Left cardiac atrium (tissue), 4 donors: ENCODE measurements around the gene C14orf119. TPM values are rescaled to one million over a fixed set of nuclear protein-coding genes. Genes with fewer than 3 reads are reported as not detected.

Experiments
- ATAC-seq, 2 donors: fragments of 200-7000 bp; cut with Tn5 transposase; one replicate each; pipeline ENCODE4 v1.9.1; 2020; ENCODE audit warnings: mild to moderate bottlenecking in 2 of 2, moderate library complexity in 2 of 2
- DNase-seq: peaks from one replicate; pipeline ENCODE4 v3.0.0-alpha.2; 2020
- intact Hi-C, 2 donors: fragments of 100-400 bp; cut with DNase I; formaldehyde crosslinking; loops; one replicate each; pipeline versions ENCODE4 v1.14.1 to v1.15.1; 2022 to 2023
- total RNA-seq, 2 donors: library from RNA; stranded (reverse); fragmentation: NEBNext Ultra II Directional; extraction: Animal tissue kit (Norgen Biotek cat#: 25700); gene quantifications; one replicate each; pipeline ENCODE4 v1.2.1, GENCODE V29; 2021
- donor health status: DM: no; HTN: yes; CAD: no.
- donor health status: DM: no; HTN: yes; CAD: no; lungs with severe emphysema.
- donor health status: DM: yes; HTN: yes; CAD: no.
- donor health status: Dilated cardiomyopathy.

The C14orf119 gene
- total RNA-seq, 2 donors from 2014 or later, result 30.8 to 37.9 TPM

DNA sequence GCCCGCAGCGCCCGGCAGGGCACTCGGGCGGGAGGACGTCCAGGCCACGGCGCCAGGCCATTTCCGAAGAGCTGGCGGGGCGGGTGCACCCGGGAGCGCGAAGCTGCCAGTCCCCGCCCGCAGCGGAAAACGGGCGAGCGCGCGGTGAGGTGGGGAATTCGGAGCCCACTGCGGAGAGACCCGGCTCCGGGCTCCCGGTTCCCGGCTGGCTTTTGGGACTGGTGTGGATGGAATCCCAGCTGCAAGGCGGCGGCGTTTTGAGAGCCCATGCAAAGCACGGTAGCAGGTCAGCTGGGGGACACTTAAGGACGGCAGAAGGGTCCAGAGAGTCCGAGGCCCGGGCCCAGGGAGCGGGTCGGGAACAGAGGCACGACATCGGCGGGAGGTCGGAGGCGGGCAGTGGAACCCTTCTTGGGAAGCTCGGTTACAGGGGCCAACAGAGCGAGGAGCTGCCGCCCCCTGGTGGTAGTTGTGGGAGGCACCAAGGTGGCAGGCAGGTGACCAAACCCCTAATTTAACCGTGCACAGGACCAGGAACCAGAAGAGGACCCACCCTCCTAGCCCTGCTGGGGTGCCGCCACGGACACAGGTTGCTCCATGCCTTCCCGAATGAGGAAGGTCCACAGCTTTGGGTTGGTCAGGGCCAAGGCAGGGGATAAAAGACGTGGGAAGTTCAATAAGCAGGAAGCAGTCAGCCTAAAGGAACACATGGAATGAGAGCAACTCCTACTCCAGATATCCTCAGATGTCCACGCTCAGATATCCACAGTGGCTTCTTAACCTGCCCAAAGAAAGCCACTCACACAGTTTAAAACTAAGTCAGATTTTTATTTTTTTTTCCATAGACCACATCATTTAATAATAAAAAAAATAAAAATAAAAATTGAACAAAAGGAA lies 37.3 kb upstream of the C14orf119 start:
- peak; percentile 87 for DNase-seq
- intact Hi-C loops, result loop anchor here (2.0 kb wide), 1 partner anchor 71 kb away; no protein-coding TSS in a partner anchor
- ATAC-seq, result peak; percentile 68 to 85

DNA sequence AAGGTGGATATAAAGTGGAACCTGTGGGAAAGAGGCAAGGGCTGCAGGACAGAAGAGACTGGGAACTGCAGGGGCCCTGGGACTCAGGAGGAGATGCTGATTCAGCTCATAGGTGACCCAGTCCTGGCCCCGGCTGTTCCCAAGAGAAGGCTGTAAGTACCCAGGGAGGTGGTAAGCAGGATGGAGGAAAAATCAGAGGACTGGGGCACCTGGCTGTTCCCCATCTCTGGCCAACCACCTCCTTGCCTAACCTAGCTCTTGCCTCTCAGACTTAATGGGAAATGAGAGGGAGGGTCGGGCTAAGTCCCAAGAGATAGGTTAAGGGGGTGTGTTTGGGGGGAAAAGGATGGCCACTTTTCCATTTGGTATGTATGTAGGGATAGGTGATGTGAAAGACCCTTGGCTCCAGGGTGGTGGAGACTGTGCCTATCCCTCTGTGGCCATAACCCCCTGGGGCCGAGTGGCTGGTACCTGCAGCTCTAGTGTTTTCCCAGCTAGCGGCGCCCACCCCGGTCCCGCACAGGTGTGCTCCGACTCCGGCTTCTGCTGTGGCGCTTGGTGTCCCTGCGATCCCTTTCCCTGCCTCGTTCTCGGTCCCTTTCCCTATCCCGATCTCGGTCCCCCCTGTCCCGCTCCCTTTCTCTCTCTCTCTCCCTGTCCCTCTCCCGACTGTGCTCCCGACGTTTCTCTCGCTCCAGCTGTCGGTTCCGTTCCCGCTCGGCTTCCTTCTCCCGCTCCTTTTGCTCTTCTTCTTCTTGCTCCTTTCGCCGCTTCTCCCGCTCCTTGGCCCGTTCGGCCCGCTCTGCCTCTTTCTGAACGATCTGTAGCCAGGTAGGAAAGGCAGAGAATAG lies 36.4 kb upstream of the C14orf119 start:
- no peak for DNase-seq
- intact Hi-C loops, result loop anchor here in 1 of 2 donors (2.0 kb wide), 1 partner anchor 72 kb away; no protein-coding TSS in a partner anchor
- no peak for ATAC-seq

- DNase-seq (no peak), ATAC-seq (no peak)
- intact Hi-C loops, result no loop called here
Observed at GRCh38 chr14:23060536-23061260, 34.6 kb upstream of the C14orf119 start.

DNA sequence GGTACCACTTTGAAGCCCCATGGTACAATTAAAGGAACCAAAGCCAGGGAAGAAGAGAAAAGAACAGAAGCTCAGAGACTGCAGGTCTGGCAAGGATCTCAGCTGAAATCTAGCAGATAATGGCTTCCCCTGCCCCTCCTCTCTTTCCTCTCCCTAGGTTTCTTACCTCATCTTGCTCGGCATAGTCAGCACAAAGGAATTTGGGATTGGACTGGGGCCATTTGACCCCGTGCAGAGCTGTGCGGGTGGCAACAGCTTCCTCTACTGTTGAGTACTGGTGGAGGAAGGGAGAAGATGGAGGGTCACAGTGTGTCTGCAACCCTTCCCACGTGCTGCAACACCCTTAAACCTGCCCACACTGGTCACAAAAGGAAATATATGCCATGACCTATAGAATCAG lies 33.3 kb upstream of the C14orf119 start:
- DNase-seq (peak; percentile 68), ATAC-seq (peak; percentile 21 to 74)
- intact Hi-C loops, result no loop called here

- no peak for ATAC-seq
- intact Hi-C loops, result no loop called here
- DNase-seq, result no peak
Observed at GRCh38 chr14:23063601-23064000, 31.7 kb upstream of the C14orf119 start.

DNA sequence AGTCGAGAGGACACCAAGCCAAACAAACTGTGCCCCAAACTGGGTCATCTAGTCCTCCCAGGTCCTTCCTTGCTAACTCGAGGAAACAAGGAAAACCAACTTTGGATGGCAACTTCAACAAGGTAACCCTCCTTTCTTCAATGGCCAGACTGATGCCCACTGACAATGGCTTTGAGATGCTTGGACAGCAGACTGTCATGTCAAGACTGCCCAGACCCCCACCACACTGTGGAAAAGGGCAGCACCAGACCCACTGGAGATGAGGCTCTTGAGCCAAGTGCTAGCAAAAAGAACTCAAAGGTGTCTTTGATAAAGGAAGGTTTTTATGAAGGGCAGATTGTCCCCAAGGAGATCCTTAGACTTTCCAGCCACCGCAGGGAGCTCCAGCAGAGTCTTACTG lies 28.9 kb upstream of the C14orf119 start:
- DNase-seq (no peak), ATAC-seq (no peak)
- intact Hi-C loops, result no loop called here

DNA sequence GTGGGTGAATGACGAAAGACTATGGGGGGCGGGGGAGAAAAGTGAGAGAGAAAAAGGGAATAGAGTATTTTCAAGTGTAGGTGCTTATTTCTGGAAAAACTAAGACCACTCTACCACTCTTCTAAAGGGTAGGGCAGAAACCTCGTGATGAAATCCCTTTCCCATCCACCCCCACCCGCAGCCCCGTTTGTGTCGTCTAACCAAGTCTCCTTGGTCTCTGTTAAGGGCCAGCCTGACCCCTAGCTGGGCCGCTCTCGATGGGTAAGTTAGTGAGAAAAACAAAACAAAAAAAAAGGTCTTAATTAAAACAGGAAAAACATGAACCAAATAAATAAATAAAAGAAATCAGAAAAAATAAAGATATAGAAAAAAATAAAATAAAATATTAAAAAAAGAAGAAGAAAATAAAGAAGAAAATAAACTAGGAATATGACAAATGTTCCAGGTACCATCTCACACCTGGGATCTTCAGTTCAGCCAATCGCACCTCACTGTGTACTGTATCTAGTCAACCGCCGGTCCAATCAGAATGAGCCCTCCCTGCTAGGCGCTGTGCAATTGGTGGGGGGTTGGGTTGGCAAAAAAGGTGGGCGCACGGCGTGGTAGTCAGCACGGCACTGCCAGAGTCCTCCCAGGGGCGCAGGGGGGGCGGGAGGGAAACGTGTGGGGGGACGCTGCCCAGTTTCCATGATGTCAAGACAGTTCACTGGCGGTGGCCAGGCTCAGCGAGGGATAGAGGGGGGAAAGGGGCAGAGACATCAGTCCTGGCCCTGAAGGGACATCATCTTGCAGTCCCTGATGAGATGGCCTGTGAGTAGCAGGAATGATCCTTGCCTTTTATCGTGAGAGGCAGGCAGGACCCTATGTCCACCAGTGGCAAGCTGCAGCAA lies 28.2 kb upstream of the C14orf119 start:
- intact Hi-C loops, result no loop called here
- ATAC-seq (no peak), DNase-seq (no peak)

DNA sequence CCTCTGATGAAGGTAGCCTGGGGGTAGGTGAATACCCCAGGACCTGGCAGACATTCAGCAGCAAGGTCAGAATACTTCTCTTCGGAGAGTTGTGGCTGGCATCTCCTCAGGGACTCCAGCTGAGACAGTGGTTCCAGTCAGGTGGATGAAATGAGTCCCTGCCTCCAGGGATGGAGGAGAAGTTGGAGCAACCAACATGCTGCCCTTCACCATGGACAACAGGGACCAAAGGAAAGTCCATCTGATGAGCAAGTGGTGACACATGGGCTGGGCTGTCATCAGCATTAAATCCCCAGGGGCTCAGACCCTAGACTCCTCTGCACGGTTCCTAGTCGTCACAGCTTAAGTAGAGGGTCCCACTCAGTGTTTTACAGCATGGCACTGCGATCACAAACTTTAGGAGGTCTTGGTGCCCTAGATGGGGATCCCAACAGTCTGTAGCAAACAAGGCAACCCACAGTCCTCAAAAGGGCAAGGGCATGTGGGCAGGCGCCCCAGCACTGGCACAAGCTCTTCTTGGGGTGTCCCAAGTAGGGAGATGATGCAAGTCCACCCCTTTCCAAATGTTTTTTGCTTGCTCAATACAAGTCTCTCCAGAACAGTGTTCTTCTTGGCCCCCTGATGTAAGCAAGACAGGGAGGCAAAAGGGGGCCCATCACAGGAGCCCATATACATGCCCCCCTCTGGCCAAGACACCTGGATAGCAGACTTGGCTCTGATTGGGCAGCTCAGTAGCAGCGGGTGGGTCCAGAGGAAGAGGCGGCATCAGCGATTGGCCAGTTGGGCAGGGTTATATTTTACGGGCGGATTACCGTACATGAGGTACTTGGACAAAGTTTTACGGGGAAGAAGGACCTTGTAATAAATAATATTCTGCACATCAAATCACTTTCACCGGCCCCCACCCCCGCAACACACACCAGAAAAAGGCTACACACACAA lies 27.2 kb upstream of the C14orf119 start:
- intact Hi-C loops, result no loop called here
- ATAC-seq (no peak), DNase-seq (peak; percentile 23)

DNA sequence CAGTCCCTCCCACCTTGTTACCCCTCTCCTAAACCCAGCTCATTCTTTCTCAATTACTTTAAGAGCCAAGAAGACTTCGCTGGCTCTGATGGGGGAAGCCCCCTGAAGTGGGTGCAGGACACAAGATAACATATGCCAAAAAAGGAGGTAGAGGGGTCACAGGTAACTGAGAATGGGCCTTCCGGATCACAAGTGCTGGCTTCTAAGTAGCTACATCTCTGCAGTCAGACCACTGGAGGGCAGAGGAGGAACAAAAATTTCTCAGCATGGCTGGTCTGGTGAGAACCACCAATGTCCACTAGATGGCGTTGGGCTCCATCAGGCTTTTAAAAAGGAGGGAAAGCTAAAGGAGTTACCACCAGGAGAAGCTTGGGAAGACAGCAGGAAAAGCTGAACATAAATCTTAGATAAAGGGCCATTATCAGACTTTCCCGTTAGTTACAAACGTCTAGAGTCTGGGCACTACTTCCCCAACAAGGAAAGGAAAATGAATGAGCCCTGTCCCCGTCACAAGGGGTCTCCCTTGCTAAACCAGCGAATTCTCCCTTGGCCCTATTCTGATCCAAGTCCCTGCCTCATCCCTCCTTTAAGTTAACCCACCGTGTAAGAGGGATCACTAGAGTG lies 26.4 kb upstream of the C14orf119 start:
- intact Hi-C loops, result no loop called here
- peak; percentile 63 to 66 for ATAC-seq
- DNase-seq, result peak; percentile 75

GRCh38 chr14:23069413-23069806 lies 25.9 kb upstream of the C14orf119 start:
- no peak for ATAC-seq
- no peak for DNase-seq
- intact Hi-C loops, result no loop called here

DNA sequence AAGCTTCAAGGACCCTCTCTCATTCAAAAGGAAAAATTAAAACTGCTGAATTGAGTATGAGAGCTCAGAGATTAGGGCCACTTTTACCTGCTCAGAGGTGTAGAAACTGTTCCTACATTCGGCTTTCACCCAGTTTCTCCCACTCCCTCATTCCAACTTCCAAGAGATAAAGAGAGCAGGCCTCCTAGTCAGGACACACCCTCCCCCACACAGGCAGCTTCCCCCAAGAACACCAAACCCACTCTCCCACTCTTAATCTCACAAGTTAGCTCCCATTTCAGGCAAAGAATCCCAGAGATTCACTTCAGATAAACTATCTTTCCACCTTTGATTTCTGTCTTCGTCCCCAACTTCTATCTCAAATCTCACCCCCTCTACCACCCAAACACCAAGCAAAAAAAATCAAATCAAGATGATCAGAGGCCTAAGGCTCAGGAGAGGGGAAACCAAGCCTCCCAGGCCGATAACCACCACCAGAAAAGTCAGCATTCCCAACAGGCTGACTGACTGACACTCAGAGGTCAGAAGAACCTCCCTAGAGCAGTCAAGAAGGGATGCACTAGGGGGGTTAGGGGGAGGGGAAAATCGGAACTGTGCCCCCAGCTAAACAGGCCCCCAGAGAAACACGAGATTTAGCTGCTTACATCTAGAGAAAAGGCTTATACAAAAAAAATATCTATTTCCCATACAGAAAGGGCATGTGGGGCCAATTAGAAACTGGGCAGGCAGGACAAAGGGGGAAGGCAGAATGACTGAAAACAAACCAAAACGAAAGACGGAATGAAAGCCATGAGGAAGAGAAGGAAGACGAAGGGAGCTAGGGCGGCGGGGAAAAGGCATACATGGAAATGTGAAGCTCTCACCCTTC lies 24.8 kb upstream of the C14orf119 start:
- no peak for ATAC-seq
- DNase-seq, result no peak
- intact Hi-C loops, result no loop called here

DNA sequence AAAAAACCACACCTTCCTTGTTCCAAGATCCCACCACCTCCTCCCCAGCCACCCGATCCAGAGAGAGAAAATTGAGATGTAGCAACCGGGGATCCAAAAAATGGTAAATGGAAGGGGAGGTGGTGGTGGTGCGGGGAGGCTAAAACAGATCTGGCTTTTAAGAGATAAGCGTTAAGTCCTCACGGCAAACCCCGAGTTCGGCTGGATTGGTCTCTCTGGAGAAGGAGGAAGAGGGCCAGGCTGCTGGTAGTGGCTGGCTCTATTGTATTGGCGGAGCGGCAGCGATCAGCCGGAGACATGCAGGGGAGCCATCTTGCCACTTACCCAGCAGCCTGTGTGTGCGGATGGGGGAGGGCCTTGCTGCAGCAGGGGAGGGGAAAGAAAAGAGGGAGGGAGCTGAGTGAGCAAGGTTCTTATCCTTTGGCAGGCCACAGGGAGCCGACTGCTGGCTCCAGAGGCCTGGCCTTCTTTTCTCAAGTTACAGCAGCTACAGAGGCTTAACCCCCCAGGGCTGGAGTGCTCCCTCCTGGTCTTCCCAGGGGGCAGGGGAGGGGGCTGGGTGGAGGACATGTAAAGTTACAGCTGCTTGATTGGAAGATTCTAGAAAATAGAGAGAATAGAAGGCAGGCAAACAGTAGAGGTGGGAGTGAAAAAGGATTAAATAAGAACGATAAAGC lies 23.9 kb upstream of the C14orf119 start:
- intact Hi-C loops, result no loop called here
- ATAC-seq (peak; percentile 95), DNase-seq (peak; percentile 86)

- intact Hi-C loops, result no loop called here
- DNase-seq (no peak), ATAC-seq (peak; percentile 5 to 12)
Observed at GRCh38 chr14:23071921-23072539, 23.3 kb upstream of the C14orf119 start.

DNA sequence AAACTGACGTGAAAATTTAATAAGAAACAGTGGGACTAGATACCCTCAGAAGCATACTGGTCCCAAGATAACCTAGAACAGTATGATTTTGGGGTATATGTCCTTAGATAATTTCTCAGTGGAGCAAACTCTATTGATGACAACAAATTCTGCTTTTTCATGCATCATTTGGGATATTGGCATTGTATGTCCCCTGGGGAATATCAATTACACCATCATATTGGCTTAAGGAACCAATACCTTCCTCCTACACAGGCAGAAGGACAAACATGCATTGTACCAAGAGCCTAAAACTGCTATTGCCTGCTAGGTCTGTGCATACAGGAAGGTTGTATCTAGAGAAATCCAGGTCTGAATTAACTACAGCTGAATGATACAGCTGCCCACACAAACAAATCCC lies 20.4 kb upstream of the C14orf119 start:
- intact Hi-C loops, result no loop called here
- no peak for DNase-seq
- no peak for ATAC-seq

DNA sequence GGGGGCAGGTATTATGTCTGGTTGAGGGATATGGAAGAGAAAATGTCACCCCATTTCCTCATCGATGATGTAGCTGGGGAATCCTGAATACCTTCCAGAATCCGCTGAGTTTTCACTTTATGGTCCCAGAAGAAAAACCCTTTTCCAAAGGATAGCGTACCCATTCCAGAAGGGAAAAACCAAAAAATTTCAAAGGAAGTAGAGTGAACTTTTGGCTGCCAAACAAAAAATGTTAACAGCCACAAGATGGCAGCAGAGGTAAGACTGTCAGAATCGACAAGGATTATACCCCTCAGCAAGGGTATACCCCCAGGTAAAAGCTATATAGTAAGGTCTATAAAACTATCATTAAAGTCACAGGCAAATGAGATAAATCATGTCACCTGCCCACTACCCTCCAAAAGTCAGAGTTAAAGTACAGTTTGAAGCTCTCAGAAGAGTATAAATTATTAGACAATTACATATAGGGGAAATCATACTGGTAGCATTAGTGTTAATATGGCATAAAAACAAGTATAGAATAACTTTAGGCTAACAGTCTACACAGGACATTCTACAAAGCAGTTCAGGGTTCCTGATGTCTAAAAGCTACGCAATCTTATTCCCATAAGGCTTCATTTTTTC lies 18.4 kb upstream of the C14orf119 start:
- ATAC-seq, result no peak
- no peak for DNase-seq
- intact Hi-C loops, result no loop called here
